ENCODE results near the gene DDIT4. TPM values are rescaled to one million over a fixed set of nuclear protein-coding genes. Genes with fewer than 3 reads are reported as not detected.

The DDIT4 gene
- total RNA-seq, 1 donor from 2014 or later, result 87.2 TPM

DNA sequence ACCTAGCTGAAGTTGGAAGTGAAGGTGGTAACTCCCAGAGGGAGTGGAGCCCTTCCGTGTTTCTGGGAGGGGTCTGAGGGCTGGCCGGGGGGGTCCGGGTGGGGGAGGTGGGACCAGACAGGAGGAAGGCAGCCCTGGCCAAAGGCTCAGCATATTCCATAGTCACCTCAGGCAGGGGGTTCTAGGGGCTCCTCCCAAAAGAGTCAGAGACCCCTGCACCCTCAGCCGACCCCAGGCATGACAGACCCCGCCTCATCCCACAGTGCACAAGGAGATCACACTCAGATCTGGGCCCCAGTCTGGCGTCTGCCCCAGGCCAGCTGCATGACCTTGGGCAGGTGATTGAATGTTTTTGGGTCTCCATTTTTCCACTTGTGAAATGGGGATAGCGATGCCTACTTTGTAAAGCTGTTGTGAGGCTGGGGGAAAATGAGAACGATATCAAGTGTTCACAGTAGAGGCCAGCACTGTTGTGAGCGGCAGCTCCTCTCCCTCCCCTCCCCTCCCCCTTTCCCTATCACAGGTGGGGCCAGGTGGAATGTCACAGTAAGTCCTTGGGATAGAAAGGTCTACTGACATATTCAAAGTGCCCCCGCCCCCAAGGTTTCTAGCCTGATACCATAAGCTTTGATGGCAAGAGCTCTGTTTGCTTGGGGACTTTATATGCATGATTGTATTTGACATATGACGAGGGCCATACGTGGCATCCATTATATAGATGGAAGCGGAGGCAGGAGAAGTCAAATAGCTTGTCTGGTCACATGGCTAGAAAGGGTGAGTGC, 47.7 kb downstream of the DDIT4 start:
- peak overlapping the region in 1 of 3 donors; percentile 41 for H3K4me3 ChIP-seq (ENCODE audit: low read length in 3 of 3)
- H3K9ac ChIP-seq (ENCODE audit: low read depth in 1 of 3, low read length in 3 of 3), result peak overlapping the region in 1 of 3 donors; percentile 43
- no peaks in the 10 kb centered on the region for H3K27me3 ChIP-seq (ENCODE audit: control insufficient read depth in 3 of 3, insufficient read depth in 3 of 3, low read length in 3 of 3)
- peak overlapping the region; percentile 86 for H3K27ac ChIP-seq (ENCODE audit: low read depth, low read length)
- H3K36me3 ChIP-seq (ENCODE audit: control insufficient read depth in 3 of 3, insufficient read depth in 3 of 3, low read length in 3 of 3), result no peaks in the 10 kb centered on the region
- peaks cover 45 to 76% (median 49%) of the 10 kb centered on the region in 3 donors for H3K4me1 ChIP-seq (ENCODE audit: control insufficient read depth in 3 of 3, insufficient read depth in 3 of 3, low read length in 3 of 3)
- H3K9me3 ChIP-seq (ENCODE audit: control insufficient read depth in 3 of 3, low read length in 3 of 3), result no peaks in the 10 kb centered on the region

DNA sequence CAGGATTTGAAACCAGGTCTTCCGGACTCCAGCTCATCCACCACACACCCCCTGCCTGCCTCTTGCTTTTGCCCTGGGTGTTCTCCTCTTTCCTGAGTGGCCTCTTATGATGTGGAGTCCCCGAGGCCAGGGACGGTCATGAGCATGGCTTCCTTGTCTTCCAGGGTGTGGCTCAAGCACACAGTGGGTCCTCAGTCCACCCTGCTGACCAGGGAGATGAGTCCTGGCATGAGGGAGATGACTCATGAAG, 48.2 kb downstream of the DDIT4 start:
- no peaks in the 10 kb centered on the region for H3K36me3 ChIP-seq (ENCODE audit: control insufficient read depth in 3 of 3, insufficient read depth in 3 of 3, low read length in 3 of 3)
- H3K9me3 ChIP-seq (ENCODE audit: control insufficient read depth in 3 of 3, low read length in 3 of 3), result no peaks in the 10 kb centered on the region
- H3K4me1 ChIP-seq (ENCODE audit: control insufficient read depth in 3 of 3, insufficient read depth in 3 of 3, low read length in 3 of 3), result peaks cover 40 to 74% (median 44%) of the 10 kb centered on the region in 3 donors
- no peak overlapping the region for H3K27ac ChIP-seq (ENCODE audit: low read depth, low read length)
- no peak overlapping the region for H3K4me3 ChIP-seq (ENCODE audit: low read length in 3 of 3)
- H3K27me3 ChIP-seq (ENCODE audit: control insufficient read depth in 3 of 3, insufficient read depth in 3 of 3, low read length in 3 of 3), result no peaks in the 10 kb centered on the region
- no peak overlapping the region for H3K9ac ChIP-seq (ENCODE audit: low read depth in 1 of 3, low read length in 3 of 3)

DNA sequence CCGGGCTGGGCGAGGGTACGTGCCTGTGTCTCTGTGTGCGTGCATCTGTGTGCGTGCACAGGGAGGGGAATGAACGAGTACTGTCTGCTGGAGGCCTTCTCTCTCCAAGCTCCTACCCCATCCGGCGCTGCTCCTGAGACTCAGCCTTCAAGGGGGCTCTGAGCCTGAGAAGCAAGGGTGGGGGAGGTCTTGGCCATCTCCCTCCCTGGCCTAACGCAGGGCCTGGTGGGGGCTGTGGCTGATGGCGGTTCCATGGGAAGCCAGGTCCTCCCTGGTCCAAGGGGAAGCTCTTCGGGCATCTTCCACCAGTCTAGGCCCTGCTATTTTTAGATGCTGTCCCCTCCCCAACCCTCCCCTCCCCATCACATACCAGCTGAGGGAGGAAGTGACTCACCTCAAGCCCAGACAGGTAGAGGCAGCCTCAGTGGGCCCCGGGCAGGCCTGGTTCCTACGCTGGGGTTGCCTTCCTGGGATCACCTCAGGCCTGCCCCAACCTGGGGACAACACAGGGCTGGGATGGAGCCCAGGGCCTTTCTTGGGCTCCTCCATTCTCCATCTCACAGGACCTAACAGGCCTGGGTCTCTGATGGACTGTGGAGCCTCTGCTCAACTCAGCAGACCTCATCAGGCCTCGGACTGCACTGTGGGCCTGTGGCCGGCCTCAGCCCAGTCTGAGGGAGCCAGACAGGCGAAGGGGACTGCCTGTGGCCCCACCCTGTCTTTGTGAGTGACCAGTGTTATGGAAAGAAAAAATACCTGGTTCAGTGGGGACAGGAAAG, 48.7 kb downstream of the DDIT4 start:
- H3K36me3 ChIP-seq (ENCODE audit: control insufficient read depth in 3 of 3, insufficient read depth in 3 of 3, low read length in 3 of 3), result no peaks in the 10 kb centered on the region
- H3K9me3 ChIP-seq (ENCODE audit: control insufficient read depth in 3 of 3, low read length in 3 of 3), result no peaks in the 10 kb centered on the region
- no peaks in the 10 kb centered on the region for H3K27me3 ChIP-seq (ENCODE audit: control insufficient read depth in 3 of 3, insufficient read depth in 3 of 3, low read length in 3 of 3)
- no peak overlapping the region for H3K4me3 ChIP-seq (ENCODE audit: low read length in 3 of 3)
- H3K9ac ChIP-seq (ENCODE audit: low read depth in 1 of 3, low read length in 3 of 3), result no peak overlapping the region
- H3K27ac ChIP-seq (ENCODE audit: low read depth, low read length), result no peak overlapping the region
- peaks cover 36 to 74% (median 39%) of the 10 kb centered on the region in 3 donors for H3K4me1 ChIP-seq (ENCODE audit: control insufficient read depth in 3 of 3, insufficient read depth in 3 of 3, low read length in 3 of 3)

DNA sequence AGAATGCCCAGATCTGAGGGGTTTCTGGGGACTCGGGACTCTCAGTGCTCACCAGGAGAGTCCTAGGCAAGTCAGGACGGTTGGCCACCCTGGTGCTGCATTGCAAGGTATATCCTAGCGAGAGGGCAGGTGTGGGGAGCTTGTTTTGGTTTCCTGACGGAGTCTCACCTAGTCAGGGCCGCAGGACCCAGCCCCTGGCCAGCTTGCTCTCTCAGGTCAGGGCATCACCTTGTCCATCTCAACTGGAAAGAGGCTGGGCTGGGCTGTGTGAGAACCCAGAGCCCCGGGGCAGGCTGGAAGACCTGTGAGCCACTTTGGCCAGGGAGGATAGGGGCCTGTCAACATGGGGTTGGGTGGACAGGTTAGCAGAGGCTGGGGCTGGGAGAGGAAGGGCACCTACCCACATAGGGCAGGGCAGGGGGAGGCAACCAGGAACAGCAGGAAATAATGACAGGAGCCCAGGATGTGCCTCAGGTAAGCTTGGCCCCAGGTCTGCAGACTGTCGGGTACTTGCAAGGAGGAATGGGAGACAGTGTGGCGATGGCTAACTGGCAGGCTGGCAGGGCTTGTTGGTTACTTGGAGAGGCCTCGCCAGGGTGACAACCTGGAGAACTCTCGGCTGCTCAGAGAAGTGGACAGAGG, 49.5 kb downstream of the DDIT4 start:
- Histone ChIP-seq H3K9ac (ENCODE audit: low read depth in 1 of 3, low read length in 3 of 3) (no peak overlapping the region), H3K27me3 (ENCODE audit: control insufficient read depth in 3 of 3, insufficient read depth in 3 of 3, low read length in 3 of 3) (no peaks in the 10 kb centered on the region), H3K4me3 (ENCODE audit: low read length in 3 of 3) (no peak overlapping the region), H3K4me1 (ENCODE audit: control insufficient read depth in 3 of 3, insufficient read depth in 3 of 3, low read length in 3 of 3) (peaks cover 43 to 80% (median 46%) of the 10 kb centered on the region in 3 donors), H3K9me3 (ENCODE audit: control insufficient read depth in 3 of 3, low read length in 3 of 3) (no peaks in the 10 kb centered on the region), H3K27ac (ENCODE audit: low read depth, low read length) (no peak overlapping the region), H3K36me3 (ENCODE audit: control insufficient read depth in 3 of 3, insufficient read depth in 3 of 3, low read length in 3 of 3) (no peaks in the 10 kb centered on the region)

DNA sequence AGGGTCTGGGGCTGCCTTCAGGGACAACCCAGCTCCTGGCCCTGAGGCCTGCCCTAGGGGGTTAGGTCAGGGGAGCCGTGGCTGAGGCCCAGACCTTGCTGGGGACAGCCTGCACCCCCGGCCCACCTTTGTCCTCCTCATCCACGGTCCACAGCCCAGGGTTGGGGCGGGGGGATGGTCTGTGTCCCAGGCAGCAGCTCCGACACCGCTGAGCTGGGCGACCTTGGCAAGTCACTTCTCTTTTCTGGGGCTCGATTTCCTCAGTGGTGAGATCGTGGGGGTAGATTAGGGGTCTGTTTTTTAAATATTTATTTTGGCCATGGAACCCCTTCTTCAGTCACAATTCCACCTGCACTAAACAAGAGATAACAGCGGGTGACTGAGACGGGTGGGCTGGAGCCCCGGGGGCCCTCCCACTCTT, 50.1 kb downstream of the DDIT4 start:
- peaks cover 47 to 80% (median 48%) of the 10 kb centered on the region in 3 donors for H3K4me1 ChIP-seq (ENCODE audit: control insufficient read depth in 3 of 3, insufficient read depth in 3 of 3, low read length in 3 of 3)
- H3K4me3 ChIP-seq (ENCODE audit: low read length in 3 of 3), result no peak overlapping the region
- H3K27ac ChIP-seq (ENCODE audit: low read depth, low read length), result no peak overlapping the region
- H3K27me3 ChIP-seq (ENCODE audit: control insufficient read depth in 3 of 3, insufficient read depth in 3 of 3, low read length in 3 of 3), result no peaks in the 10 kb centered on the region
- no peaks in the 10 kb centered on the region for H3K9me3 ChIP-seq (ENCODE audit: control insufficient read depth in 3 of 3, low read length in 3 of 3)
- no peak overlapping the region for H3K9ac ChIP-seq (ENCODE audit: low read depth in 1 of 3, low read length in 3 of 3)
- no peaks in the 10 kb centered on the region for H3K36me3 ChIP-seq (ENCODE audit: control insufficient read depth in 3 of 3, insufficient read depth in 3 of 3, low read length in 3 of 3)

Other genes starting within 250 kb of the DDIT4 start
- gene SPOCK2, start 185.4 kb upstream of the DDIT4 start, total RNA-seq, result 2.6 TPM
- 58.5 TPM for gene ANAPC16, start 57.9 kb upstream of the DDIT4 start, total RNA-seq
- gene ASCC1, start 57.6 kb upstream of the DDIT4 start, total RNA-seq, result 21.4 TPM
- 13.0 TPM for gene DNAJB12, start 81.0 kb downstream of the DDIT4 start, total RNA-seq